GM18498 (cell line): Measurements from ENCODE around the gene BLM.

Source experiments
- ATAC-seq: cut with Tn5 transposase; IDR thresholded peaks from one replicate; pipeline ENCODE4 v1.9.1; 2021; ENCODE audit warnings: mild to moderate bottlenecking, moderate library complexity; ENCODE audit not compliant: unreplicated experiment

Gene BLM

DNA sequence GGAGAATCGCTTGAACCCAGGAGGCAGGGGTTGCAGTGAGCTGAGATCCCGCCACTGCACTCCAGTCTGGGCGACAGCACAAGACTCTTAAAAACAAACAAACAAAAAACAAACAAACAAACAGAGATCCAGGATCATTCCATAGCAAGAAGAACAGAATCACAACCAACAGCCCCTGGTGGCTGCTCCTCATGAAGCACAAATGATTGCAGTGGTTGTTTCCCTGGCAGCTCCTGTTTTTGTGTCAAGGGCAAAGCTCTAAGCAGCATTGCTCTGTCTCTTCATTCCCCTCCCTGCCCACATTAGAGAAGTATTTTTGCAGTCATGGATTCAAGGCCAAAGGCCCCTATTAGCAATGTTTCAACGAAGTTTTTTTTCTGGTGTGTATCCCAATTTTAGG, 25.8 kb upstream of the BLM start:
- no peak for ATAC-seq

DNA sequence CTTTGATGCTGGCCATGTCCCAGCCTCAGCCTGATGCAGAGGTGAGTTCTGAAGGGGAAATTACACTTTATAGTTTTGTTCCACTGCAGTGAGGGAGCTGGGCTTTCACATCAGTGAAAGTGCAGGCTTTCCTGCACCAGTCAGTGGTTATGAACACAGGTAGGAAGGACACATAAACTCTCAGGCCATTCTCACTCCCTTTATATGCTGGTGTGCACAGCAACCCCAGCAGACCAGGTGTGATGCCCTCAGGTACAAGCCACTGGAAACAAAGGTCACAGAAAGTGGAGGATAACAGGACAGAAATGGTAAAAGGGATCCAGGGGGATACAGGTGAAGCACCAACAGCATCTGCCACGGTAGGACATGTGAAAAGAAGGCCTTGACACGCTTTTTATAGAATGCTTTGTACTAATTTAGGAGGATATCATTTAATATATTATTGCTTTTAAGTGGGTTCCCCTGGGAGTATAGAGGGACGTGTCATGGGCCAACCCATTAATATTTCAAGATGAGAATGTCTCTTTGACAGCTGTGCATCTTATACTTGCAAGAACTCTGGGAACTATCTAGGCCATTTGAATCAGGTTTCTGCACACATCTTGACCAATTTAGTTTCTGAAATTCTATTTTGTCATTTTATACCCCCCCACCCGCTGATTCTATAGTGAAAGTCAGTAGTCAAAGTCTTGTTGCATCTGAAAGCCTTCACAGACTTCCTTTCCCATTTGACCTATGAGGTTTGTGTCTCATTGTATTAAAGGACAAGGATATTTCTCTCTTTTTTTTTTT, 25.0 kb upstream of the BLM start:
- peak; percentile 57 for ATAC-seq

DNA sequence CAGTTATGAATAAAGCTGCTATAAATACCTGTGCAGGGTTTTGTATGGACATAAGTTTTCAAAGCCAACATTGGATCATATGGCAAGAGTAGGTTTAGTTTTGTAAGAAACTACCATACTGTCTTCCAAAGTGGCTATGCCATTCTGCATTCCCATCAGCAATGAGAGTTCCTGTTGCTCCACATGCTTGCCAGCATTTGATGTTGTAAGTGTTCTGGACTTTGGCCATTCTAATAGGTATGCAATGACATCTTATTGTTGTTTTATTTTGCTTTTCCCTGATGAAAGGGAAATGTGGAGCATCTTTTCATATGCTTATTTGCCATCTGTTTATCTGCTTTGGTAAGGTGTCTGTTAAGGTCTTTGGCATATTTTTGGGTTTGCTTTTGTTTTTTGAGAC, 22.2 kb upstream of the BLM start:
- ATAC-seq = no peak

DNA sequence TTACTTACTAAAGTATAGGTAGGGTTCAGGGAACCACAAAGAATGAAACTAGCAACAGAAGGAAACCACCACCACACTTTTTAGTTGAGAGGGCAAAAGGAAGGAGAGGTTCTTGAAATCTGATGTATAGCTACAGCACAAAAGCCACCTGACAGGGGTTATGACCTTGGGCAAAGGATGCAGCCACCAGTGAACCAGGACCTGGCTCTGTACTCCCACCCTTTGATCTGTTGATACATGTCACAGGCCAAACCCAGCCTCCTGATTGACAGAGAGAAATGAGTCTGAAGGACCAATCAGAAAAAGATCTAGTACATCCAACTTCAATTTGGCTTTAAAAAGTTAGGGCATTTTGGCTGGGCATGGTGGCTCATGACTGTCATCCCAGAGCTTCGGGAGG, 20.0 kb upstream of the BLM start:
- no peak for ATAC-seq

DNA sequence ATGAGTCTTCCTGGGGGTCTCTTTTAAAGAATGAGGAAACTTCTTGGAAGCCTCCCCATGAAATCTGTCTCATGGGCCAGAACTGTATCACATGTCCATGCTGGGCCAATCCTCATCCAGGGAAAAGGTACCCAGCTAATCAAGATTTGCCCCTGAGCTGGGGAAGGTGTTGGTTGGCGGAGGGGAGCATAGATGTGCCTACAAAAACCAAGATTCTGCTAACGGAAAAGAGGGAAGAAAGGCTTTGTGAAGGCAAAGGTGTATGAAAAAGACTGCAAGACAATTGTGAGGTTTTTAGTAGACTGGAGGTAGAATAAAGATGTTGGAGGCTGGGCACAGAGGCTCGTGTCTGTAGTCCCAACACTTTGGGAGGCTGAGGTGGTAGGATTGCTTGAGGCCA, 18.5 kb upstream of the BLM start:
- no peak for ATAC-seq

DNA sequence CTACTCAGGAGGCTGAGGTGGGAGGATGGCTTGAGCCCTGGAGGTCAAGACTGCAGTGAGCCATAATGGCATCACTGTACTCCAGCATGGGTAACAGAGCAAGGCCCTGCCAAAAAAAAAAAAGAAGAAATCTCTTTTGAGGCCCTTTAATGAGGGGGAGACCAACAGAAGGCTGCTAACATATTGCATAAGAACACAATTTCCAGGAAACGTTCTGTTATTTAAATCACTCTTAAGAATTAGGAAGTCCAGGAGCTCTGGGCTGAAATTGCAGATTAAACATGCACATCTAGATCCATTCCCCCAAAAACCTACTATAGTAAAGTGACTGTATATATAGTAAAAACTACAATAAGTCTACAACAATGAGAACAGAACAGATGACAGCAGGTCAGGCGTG, 16.1 kb upstream of the BLM start:
- ATAC-seq = no peak

DNA sequence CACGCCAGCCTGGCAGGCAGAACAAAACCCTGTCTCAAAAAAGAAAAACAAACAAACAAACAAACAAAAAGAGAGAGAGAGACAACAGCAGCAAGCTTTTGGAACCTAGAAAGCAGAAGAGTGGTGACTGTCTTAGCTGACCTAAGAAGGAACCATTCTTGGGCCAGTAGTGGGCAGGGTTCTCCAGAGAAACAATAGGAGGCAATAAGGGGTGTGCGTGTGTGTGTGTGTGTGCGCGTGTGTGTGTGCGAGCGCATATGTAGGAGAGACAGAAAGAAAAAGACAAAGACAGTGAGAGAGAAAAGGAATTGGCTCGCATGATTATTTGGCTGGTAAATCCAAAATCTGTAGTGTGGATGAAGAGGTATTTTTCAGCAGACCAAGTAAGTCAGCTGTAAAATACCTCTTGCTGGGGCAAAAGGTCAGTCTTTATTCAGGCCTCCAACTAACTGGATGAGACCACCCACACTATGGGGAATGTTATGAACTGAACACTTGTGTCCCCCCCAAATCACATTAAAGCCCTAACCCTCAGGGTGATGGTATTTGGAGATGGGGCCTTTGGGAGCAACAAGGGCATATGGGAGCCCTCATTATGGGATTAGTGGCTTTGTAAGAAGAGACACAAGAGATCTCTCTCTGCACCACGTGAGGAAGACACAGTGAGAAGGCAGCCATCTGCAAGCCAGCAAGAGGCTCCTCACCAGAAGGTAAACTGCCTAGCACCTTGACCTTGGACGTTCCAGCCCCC, 15.1 kb upstream of the BLM start:
- ATAC-seq = no peak

DNA sequence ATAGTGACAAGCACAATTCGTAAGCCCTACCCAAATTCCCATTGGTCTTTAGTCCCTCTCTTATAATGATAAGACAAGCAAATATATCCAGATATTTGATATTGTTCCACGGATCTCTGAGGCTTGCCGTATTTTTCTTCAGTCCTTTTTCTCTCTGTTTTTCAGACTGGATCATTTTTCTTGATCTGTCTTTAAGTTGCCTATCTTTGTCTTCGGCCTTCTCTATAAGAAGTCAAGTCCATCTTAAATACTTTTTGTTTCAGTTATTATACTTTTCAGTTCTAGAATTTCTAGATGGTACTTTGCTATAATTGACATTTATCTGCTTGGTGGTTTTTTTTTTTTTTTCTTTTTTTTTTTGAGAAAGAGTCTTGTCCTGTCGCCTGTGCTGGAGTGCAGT, 13.7 kb upstream of the BLM start:
- ATAC-seq = no peak

DNA sequence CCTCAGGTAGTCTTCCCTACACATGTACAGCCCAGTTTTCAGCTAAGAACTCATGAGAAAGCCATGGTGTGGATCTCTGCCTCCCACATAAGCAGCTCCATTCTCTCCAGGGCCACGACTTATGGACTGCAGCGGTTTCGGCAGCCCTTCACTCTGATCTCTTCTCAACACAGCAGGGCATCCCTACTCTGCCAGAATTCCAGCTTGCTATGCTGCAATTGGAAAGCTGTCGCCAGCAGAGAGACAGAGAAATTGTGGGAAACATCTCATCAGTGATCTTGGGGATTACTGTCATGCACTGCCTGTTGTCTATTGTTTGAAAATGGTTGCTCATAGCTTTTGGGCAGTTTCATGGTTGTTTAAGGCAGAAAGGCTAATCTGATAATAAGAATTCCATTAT, 11.9 kb upstream of the BLM start:
- ATAC-seq = no peak

DNA sequence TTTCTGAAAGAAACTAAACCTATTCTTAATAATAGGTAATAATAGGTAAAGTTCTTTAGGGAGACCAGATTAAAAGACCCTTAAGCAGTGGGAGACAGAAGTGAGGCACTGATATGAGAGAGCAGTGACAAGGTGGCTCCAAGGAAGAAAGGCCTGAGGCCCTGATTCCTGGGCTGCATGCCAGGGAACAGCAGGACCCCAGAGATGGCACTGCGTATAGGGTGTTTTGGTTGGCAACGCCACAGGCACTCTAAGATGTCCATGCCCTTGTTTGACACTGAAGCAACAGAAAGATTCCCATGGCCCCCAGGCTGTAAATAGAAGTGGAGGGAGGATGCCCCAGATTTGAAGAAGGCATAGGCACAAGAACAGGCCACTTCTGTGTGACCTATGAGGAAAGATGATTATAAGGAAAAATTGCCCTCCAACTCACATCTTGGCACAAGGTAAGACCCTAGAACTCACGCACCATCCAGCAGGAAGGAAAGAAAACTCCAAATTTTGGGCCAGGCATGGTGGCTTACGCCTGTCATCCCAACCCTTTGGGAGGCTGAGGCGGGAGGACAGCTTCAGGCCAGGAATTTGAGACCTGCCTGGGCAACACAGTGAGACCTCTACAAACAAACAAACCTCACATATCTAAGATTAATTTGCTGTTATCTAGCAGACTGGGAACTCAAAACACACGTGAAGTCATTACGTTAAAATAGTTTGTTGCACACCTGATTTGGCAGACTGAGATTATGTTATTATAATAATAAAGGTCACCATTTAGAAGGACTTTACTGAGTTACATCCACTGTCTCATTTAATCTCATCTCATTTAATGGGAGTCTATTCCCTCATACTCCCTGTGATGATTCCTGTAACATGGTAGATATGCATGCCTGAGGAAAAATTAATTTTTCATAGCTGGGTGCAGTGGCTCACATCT, 10.5 kb upstream of the BLM start:
- ATAC-seq = no peak

DNA sequence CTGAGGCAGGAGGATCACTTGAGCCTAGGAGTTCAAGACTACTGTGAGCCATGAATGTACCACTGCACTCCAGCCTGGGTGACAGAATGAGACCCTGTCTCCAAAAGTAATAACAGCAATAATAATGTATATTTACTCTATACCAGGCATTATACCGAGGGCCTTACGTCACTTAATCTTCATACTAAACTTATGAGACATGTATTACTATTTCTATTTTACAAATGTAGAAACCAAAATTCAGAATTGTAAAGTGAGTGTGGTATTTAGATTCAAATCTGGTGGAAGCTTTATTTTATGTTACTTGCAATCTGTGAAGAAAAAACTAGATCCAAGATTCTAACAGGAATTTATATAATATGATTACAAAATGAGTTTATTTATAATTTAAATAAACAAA, 9.7 kb upstream of the BLM start:
- no peak for ATAC-seq

DNA sequence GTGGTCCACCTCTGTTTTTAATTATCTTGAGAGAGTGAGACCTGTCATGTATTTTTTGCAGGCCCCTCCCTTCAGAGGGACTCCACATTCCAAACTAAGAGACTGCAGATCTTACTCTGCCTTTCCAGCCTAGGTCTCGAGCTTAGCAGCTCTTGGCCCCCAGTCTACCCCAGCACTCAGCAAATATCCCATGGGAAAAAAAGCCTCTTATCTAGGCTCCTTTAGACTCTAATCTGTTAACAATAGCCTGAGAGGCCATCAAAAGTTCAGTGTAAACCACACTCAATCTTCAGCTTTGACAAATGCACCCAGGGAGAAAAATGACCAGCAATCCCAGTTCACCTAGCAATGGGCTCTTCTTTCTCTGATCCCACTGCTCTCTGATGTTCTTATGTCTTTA, 8.6 kb upstream of the BLM start:
- no peak for ATAC-seq

DNA sequence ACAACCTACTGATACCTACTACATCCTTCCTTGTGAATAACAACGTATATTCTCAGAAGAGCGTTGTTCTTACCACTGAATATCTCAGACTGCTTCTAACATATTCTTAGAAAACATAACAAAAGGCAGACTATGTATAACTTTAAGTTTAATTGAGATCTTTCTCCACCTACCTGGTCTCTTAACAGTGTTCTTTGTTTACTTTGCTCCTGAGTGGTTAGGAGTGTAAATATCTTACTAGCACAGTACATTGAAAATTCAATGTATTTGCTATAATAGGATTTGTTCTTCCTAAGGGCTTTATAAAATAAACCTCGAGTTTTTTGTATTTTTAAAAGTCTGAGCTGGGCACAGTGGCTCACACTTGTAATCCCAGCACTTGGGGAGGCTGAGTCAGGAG, 7.9 kb upstream of the BLM start:
- ATAC-seq = no peak

DNA sequence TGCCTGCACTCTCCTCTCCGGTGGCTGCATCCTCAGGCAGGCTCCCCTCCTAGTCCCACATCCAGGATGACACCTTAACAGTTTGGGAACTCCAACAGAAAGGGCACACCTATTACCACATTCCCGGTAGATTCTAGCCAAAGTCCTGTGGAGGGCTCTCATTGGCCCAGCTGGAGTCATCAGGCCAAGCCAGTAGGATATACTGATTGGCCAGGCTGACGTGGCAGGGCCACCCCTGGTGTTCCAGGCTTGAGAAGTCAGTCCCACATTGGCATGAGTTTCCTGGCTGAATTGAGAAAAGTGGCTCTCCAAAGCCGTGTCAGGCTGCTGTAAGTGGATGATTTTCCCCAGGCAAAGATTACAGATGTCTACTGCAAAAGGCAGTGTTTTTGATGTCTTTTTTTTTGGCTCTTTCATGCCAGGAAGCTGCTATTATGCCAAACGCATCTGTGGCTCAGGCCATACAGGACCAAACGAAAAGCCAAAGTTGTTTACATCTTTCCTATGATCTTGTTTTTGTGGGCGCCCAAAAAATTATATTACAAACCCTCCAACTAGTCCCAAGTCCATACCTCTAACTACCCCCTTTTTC, 6.6 kb upstream of the BLM start:
- ATAC-seq = no peak

DNA sequence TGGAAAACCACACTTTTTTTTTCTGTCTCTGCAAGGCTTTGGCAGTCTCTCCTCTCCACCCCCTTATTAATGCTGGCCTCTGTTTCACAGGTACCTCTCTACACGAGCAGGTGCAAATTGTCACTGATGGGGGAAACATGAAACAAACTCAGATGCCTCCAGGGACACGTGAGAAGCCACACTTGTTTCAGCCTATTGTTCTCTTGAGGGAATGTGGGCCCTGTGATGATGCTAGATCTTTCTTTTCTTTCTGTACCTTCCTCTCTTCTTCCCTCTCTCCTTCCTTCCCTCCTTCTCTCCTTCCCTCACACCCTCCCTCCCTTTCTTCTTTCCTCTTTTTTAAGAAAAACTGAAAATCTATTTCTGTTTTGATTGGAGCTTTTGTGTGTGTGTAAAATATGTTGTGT, 5.7 kb upstream of the BLM start:
- ATAC-seq = no peak

DNA sequence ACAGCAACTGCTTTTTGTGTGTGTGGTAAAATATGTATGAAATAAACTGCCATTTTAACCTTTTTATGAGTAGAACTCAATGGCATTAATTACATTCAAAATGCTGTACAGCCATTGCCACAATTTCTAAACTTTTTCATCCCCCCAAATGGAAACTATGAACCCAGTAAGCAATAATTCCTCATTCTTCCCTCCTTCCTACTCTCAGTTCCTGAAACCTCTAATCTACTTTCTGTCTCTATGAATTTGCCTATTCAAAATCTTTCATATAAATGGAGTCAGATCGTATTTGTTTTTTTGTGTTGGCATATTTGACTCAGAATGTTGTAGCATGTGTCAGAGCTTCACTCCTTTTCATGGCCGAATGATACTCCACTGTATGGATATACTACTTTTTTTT, 5.3 kb upstream of the BLM start:
- no peak for ATAC-seq

DNA sequence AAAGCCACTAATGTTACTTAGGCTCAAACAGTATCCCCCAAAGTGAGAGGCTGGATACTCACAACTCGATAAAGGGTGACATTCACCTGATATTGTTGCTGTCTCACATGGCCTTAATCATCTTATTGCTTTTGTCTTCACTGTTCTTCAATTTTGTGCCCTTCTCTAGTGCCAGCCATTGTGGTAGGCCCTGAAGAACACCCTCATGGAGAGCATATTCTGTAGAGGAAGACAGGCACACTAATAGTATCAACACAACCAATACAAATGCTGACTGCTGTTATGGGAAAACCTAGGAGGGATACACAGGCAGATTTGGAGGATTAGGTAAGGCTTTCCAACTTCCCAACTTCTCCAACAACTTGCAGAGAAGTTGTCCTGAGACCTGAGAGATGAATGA, 4.1 kb upstream of the BLM start:
- ATAC-seq = no peak

DNA sequence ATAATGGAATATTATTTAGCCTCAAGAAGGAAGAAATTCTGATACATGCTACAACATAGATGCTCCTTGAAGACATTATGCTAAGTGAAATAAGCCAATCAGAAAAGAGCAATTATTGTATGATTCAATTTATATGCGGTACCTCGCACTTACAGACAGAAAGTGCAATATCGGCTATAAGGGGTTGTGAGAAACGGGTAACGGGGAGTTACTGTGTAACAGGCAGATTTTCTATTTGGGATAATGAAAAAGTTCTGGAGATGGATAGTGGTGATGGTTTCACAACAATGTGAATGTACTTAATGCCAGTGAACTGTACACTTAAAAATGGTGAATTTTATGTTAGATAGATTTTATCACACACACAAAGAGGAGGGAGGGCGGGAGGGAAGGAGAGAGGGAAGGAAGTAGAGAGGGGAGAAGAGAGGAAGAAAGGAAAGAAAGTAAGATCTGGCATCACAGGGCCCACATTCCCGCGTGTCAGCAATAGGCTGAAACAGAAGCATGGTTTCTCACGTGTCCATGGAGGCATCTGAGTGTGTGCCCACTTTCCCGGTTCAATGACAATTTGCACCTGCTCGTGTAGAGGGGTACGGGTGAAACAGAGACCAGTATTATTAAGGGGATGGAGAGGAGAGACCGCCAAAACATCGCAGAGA, 700 bp upstream of the BLM start:
- no peak for ATAC-seq

DNA sequence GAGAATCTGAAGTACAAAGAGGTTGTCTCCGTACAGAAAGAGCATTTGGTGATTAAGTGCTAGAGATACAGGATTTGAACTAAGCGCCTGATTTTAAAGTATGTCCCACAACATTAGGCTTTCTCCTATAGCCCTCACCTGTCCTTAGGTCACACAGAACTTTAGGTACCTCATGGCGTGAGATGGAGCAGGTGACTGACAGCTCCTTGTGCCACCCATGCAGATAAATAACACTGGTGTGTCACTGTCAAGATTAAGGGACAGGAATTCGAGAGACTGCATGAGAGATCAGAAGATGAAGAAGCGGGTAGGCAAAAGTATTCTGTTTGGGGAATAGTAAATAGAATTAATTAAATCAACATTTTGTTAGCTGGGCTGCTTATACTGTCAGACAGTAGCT, 1.1 kb downstream of the BLM start:
- ATAC-seq = no peak

DNA sequence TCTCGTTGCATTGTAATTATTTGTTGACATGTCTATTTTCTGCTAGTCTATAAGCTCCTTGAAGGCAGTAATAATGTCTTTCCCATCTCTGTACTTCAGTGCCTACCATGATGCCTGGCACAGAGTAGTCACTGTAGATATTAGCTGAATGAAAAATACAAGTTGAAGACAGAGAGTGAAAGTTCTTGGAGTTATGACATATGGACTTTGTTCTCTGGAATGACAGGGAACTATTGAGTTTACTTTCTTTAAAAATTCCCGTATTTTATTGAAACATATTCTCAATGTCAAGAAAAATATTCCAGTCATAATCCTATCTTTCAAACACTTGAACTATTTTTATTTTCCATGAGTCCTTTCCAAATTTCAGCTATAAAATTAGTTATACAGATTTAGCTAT, 3.0 kb downstream of the BLM start:
- no peak for ATAC-seq

DNA sequence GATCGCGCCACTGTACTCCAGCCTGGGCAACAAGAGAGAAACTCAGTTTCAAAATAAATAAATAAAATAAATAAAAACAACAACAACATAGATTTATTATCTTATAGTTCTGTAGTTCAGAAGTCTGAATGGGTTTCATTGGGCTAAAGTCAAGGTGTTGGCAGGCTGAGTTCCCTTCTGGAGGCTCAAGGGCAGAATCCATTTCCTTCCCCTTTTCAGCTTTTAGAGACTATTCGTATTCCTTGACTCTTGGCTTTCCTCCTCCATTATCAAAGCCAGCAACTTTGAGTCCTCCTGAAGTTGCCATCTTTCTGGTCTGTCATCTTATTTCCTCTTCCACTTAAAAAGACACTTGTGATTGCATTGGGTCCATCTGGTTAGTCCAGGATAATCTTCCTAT, 12.1 kb downstream of the BLM start:
- ATAC-seq = no peak
